ENCODE results near the gene FYN.

The FYN gene

DNA sequence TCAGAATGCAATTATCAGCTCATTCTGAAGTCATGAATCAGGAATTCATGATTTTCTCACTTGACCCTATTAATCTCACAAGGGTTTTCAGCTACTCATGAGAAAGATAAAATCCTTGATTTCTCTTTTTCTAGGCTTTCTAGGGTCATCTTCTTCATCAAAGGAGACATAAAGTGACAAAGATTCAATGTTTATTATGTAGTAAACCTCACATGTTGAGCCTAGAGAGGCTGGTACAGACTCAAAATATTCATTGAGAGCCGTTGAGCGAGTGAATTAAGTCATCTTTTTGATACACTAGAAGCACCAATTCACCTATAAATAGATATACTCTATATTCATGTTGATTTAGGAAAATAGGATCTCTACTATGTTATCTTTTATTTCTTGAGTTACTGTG is 162.8 kb downstream of the FYN start:
- H3K4me1 ChIP-seq (ENCODE audit: insufficient read depth, insufficient read length): no peaks in the 10 kb centered on the region
- DNase-seq (ENCODE audit: low read depth, low spot score): no peak
- H3K27me3 ChIP-seq (ENCODE audit: insufficient read depth, insufficient read length): no peaks in the 10 kb centered on the region
- H3K9me3 ChIP-seq (ENCODE audit: insufficient read depth, low read length): no peaks in the 10 kb centered on the region
- H3K9ac ChIP-seq (ENCODE audit: insufficient read length, low read depth): no peak overlapping the region
- TF ChIP-seq YY1 (IDR thresholded peaks at IDR 0.05; ENCODE audit: insufficient read depth, insufficient read length): no peak
- TF ChIP-seq SUZ12 (IDR thresholded peaks at IDR 0.05; ENCODE audit: extremely low read depth, insufficient read depth, insufficient read length): no peak
- no peak for TF ChIP-seq ZNF274 (IDR thresholded peaks at IDR 0.05; ENCODE audit: low read depth, low read length)
- no peak overlapping the region for H3K4me3 ChIP-seq (ENCODE audit: insufficient read length, low read depth)
- peaks cover 17% of the 10 kb centered on the region for H3K36me3 ChIP-seq (ENCODE audit: insufficient read depth, insufficient read length, low read length)

DNA sequence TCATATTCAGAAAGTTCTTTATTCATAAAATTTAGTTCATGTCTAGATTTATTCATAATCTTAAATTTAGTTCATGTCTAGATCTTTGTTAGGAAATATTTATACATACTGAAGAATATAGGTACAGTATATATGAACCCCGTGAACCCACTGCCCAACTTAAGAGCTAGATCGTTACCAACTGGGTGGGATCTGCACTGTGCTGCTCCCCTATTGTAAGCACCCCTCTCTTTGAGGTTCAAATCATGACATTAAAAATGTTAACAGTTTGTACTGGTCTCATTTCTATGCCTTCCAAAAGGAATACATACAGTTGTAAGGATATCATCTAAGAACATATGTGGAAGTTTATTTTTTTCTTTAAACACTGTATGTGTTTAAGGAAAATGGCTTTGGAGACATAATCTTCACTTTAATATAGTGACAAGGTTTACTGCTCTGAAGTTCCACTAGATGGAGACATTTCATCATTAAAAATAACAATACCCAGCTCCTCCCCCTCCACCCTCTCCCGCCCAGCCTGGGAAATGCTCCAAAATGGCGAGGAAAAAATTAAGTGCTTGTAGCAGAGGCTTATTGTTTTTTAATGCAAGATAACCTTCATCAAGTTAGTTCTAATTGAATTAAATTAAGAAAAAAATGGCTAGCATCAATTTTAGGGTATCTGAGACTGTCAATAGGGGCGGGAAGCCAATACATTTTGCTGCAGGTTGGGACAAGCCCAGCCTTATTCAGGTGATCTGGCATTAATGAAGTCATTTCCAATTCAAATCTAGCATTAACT is 163.4 kb downstream of the FYN start:
- H3K9ac ChIP-seq (ENCODE audit: insufficient read length, low read depth): no peak overlapping the region
- H3K9me3 ChIP-seq (ENCODE audit: insufficient read depth, low read length): no peaks in the 10 kb centered on the region
- DNase-seq (ENCODE audit: low read depth, low spot score): no peak
- H3K4me3 ChIP-seq (ENCODE audit: insufficient read length, low read depth): no peak overlapping the region
- TF ChIP-seq ZNF274 (IDR thresholded peaks at IDR 0.05; ENCODE audit: low read depth, low read length) (no peak), YY1 (IDR thresholded peaks at IDR 0.05; ENCODE audit: insufficient read depth, insufficient read length) (no peak), SUZ12 (IDR thresholded peaks at IDR 0.05; ENCODE audit: extremely low read depth, insufficient read depth, insufficient read length) (no peak)
- H3K4me1 ChIP-seq (ENCODE audit: insufficient read depth, insufficient read length): no peaks in the 10 kb centered on the region
- peaks cover 11% of the 10 kb centered on the region for H3K36me3 ChIP-seq (ENCODE audit: insufficient read depth, insufficient read length, low read length)
- H3K27me3 ChIP-seq (ENCODE audit: insufficient read depth, insufficient read length): no peaks in the 10 kb centered on the region

DNA sequence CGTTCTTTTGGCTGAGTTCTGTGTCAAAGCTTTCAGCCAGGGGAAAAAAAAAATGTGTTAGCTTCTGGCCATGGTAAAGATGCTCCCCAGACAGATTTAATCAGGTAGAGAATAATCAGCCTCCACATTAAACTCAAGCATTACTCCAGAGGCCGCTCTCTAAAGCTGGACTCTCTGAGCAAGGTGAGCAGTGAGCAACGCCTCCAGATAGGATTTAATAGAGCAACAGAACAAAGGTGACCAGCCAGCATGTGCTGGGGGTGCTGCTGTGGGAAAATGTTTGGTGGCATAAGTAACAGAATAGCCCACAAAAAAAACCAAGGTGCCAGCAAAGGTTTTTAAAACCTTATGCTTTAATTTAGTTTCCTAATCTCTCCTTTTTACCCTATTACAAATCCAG is 164.1 kb downstream of the FYN start:
- TF ChIP-seq SUZ12 (IDR thresholded peaks at IDR 0.05; ENCODE audit: extremely low read depth, insufficient read depth, insufficient read length) (no peak), YY1 (IDR thresholded peaks at IDR 0.05; ENCODE audit: insufficient read depth, insufficient read length) (no peak), ZNF274 (IDR thresholded peaks at IDR 0.05; ENCODE audit: low read depth, low read length) (no peak)
- no peak overlapping the region for H3K4me3 ChIP-seq (ENCODE audit: insufficient read length, low read depth)
- H3K9me3 ChIP-seq (ENCODE audit: insufficient read depth, low read length): no peaks in the 10 kb centered on the region
- H3K9ac ChIP-seq (ENCODE audit: insufficient read length, low read depth): no peak overlapping the region
- no peaks in the 10 kb centered on the region for H3K4me1 ChIP-seq (ENCODE audit: insufficient read depth, insufficient read length)
- H3K36me3 ChIP-seq (ENCODE audit: insufficient read depth, insufficient read length, low read length): peaks cover 10% of the 10 kb centered on the region
- H3K27me3 ChIP-seq (ENCODE audit: insufficient read depth, insufficient read length): no peaks in the 10 kb centered on the region
- no peak for DNase-seq (ENCODE audit: low read depth, low spot score)

DNA sequence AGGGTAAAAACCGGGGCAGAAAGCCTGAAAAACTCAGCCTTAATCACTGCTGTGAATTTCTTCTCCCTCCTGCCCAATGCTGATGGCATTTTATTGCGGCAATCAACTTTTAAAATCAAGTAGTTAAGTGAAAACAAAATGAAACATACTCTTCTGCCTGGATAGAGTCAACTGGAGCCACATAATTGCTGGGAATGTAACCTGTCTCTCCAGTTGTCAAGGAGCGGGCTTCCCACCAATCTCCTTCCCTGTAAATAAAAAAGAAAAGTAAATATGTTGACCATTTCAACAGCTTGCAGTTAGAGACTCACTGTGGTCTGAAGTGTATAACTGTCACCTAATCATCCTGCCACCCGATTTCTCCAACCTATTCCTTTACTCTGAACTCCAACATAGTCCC is 165.5 kb downstream of the FYN start:
- H3K36me3 ChIP-seq (ENCODE audit: insufficient read depth, insufficient read length, low read length): peaks cover 14% of the 10 kb centered on the region
- DNase-seq (ENCODE audit: low read depth, low spot score): no peak
- H3K9me3 ChIP-seq (ENCODE audit: insufficient read depth, low read length): no peaks in the 10 kb centered on the region
- TF ChIP-seq YY1 (IDR thresholded peaks at IDR 0.05; ENCODE audit: insufficient read depth, insufficient read length): no peak
- no peak for TF ChIP-seq ZNF274 (IDR thresholded peaks at IDR 0.05; ENCODE audit: low read depth, low read length)
- no peak for TF ChIP-seq SUZ12 (IDR thresholded peaks at IDR 0.05; ENCODE audit: extremely low read depth, insufficient read depth, insufficient read length)
- H3K9ac ChIP-seq (ENCODE audit: insufficient read length, low read depth): no peak overlapping the region
- H3K27me3 ChIP-seq (ENCODE audit: insufficient read depth, insufficient read length): no peaks in the 10 kb centered on the region
- H3K4me3 ChIP-seq (ENCODE audit: insufficient read length, low read depth): no peak overlapping the region
- no peaks in the 10 kb centered on the region for H3K4me1 ChIP-seq (ENCODE audit: insufficient read depth, insufficient read length)

DNA sequence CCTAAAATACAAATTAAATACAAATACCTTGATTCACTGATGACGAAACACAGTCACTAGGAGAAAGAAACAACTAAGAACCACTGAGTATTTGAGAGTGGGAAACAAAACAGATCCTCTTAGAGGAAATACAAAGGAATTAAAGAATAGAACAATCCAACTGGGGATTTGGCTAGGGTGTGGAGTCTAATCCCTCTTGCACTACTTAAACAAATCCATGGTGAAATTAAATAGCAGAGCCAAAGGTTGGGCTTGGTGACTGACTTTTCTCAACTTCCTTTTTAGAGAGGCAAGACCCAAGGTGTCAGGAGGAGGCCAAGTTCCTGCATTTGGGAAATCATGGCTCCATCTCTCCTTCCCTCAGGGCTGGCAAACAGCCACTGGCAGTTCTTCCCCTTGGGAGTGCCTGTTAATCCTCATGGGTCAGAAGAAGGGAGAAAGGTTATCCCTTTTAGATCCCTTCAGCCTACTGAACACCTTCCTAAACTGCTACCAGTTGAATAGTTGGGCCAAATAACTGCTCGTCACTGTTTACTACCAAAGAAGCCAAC is 166.3 kb downstream of the FYN start:
- Histone ChIP-seq H3K4me3 (ENCODE audit: insufficient read length, low read depth) (no peak overlapping the region), H3K36me3 (ENCODE audit: insufficient read depth, insufficient read length, low read length) (peaks cover 19% of the 10 kb centered on the region), H3K27me3 (ENCODE audit: insufficient read depth, insufficient read length) (no peaks in the 10 kb centered on the region), H3K9me3 (ENCODE audit: insufficient read depth, low read length) (no peaks in the 10 kb centered on the region), H3K9ac (ENCODE audit: insufficient read length, low read depth) (no peak overlapping the region), H3K4me1 (ENCODE audit: insufficient read depth, insufficient read length) (no peaks in the 10 kb centered on the region)
- TF ChIP-seq YY1 (IDR thresholded peaks at IDR 0.05; ENCODE audit: insufficient read depth, insufficient read length): no peak
- TF ChIP-seq SUZ12 (IDR thresholded peaks at IDR 0.05; ENCODE audit: extremely low read depth, insufficient read depth, insufficient read length): no peak
- TF ChIP-seq ZNF274 (IDR thresholded peaks at IDR 0.05; ENCODE audit: low read depth, low read length): no peak
- no peak for DNase-seq (ENCODE audit: low read depth, low spot score)

DNA sequence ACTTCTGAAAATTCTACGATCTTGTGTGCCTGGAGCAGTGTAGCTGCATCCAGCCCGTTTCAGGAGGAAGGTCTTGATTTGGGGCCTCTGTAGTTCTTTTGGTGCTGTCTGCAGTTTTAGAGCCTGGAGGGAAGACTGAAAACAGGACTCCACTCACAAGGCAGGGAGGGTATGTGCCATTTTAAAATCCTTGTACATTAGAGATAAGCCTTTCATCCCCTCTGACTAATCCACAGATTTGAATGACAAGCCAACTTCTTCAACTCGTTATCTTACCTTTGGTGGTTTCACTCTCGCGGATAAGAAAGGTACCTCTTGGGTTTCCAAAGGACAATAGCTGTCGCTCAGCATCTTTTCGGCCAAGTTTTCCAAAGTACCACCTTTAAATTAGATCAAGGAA is 169.5 kb downstream of the FYN start:
- Histone ChIP-seq H3K9ac (ENCODE audit: insufficient read length, low read depth) (no peak overlapping the region), H3K4me1 (ENCODE audit: insufficient read depth, insufficient read length) (no peaks in the 10 kb centered on the region), H3K9me3 (ENCODE audit: insufficient read depth, low read length) (no peaks in the 10 kb centered on the region), H3K27me3 (ENCODE audit: insufficient read depth, insufficient read length) (no peaks in the 10 kb centered on the region), H3K36me3 (ENCODE audit: insufficient read depth, insufficient read length, low read length) (peaks cover 26% of the 10 kb centered on the region), H3K4me3 (ENCODE audit: insufficient read length, low read depth) (no peak overlapping the region)
- no peak for DNase-seq (ENCODE audit: low read depth, low spot score)
- no peak for TF ChIP-seq YY1 (IDR thresholded peaks at IDR 0.05; ENCODE audit: insufficient read depth, insufficient read length)
- no peak for TF ChIP-seq ZNF274 (IDR thresholded peaks at IDR 0.05; ENCODE audit: low read depth, low read length)
- no peak for TF ChIP-seq SUZ12 (IDR thresholded peaks at IDR 0.05; ENCODE audit: extremely low read depth, insufficient read depth, insufficient read length)

DNA sequence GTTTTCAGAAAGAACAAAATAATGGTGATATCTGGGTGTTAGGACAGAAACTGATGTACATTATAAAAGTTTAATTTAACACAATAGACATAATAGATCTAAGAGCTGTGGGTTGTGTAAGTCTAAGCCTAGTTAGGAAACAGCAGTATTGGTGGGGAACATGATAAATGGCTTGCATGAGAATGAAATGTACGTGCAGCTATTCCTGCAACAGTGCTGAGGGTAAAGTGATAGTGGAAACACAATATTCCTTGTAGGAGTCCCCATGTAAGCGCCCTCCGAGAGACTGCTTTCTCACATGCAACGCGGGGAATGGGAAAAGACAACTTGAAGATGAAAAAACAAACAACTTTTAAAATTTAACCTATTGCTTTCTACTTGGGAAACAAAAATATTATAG is 171.0 kb downstream of the FYN start:
- no peak for DNase-seq (ENCODE audit: low read depth, low spot score)
- no peak overlapping the region for H3K4me3 ChIP-seq (ENCODE audit: insufficient read length, low read depth)
- H3K36me3 ChIP-seq (ENCODE audit: insufficient read depth, insufficient read length, low read length): peaks cover 26% of the 10 kb centered on the region
- H3K9me3 ChIP-seq (ENCODE audit: insufficient read depth, low read length): no peaks in the 10 kb centered on the region
- H3K9ac ChIP-seq (ENCODE audit: insufficient read length, low read depth): no peak overlapping the region
- no peaks in the 10 kb centered on the region for H3K4me1 ChIP-seq (ENCODE audit: insufficient read depth, insufficient read length)
- no peaks in the 10 kb centered on the region for H3K27me3 ChIP-seq (ENCODE audit: insufficient read depth, insufficient read length)
- TF ChIP-seq ZNF274 (IDR thresholded peaks at IDR 0.05; ENCODE audit: low read depth, low read length) (no peak), YY1 (IDR thresholded peaks at IDR 0.05; ENCODE audit: insufficient read depth, insufficient read length) (no peak), SUZ12 (IDR thresholded peaks at IDR 0.05; ENCODE audit: extremely low read depth, insufficient read depth, insufficient read length) (no peak)

Data from NT2/D1 (cell line).